Suprapubic skin (tissue), 4 donors: Measurements from ENCODE around the gene GJB5. TPM values are rescaled to one million over a fixed set of nuclear protein-coding genes. Genes with fewer than 3 reads are reported as not detected.
A peak's percentile ranks its signal among the peaks of the same experiment; 100 is the strongest.

ENCODE experiments used
- DNase-seq, 2 donors: peaks; one replicate each; pipeline ENCODE4 v3.0.0-alpha.2; 2019; ENCODE audit warnings: low spot score in 2 of 2
- H3K27ac ChIP-seq: fragments of 200-600 bp; sonication (generic); one replicate; pipeline ENCODE4 v1.5.1; 2019
- H3K27me3 ChIP-seq: fragments of 200-600 bp; sonication (generic); one replicate; pipeline ENCODE4 v1.5.1; 2019
- H3K36me3 ChIP-seq: fragments of 200-600 bp; sonication (generic); one replicate; pipeline ENCODE4 v1.5.1; 2019
- H3K4me1 ChIP-seq: fragments of 200-600 bp; sonication (generic); one replicate; pipeline ENCODE4 v1.5.1; 2019
- H3K4me3 ChIP-seq: fragments of 200-600 bp; sonication (generic); one replicate; pipeline ENCODE4 v1.5.1; 2019; ENCODE audit warnings: mild to moderate bottlenecking
- H3K9me3 ChIP-seq: fragments of 200-600 bp; sonication (generic); one replicate; pipeline ENCODE4 v1.5.1; 2019
- CTCF ChIP-seq, 2 donors: fragments of 200-600 bp in 1 of 2; fragments of 450-650 bp in 1 of 2; sonication (generic) in 1 of 2; IDR thresholded peaks; one replicate each; pipeline ENCODE4 v1.5.1; 2016 to 2019; ENCODE audit warnings: antibody characterized with exemption in 2 of 2, mild to moderate bottlenecking in 1 of 2, moderate library complexity in 1 of 2
- EP300 ChIP-seq: sonication (generic); formaldehyde crosslinking; IDR thresholded peaks from one replicate; pipeline ENCODE4 v1.6.1; 2017; ENCODE audit warnings: antibody characterized with exemption
- POLR2A ChIP-seq, 2 donors: fragments of 450-650 bp; IDR thresholded peaks; one replicate each; pipeline ENCODE4 v1.6.1; 2017; ENCODE audit warnings: antibody characterized with exemption in 2 of 2, mild to moderate bottlenecking in 2 of 2, moderate library complexity in 2 of 2
- POLR2AphosphoS5 ChIP-seq, 3 donors: sonication (generic); formaldehyde crosslinking; IDR thresholded peaks; one replicate each; pipeline ENCODE4 v1.6.1; 2017; ENCODE audit warnings: antibody characterized with exemption in 3 of 3
- WGBS: methylation state at CpG from one replicate; pipeline ENCODE4 v1.1.5; 2018; 5-methylcytosine and 5-hydroxymethylcytosine counted together
- total RNA-seq, 4 donors: library from RNA; depleted of rRNA; stranded (reverse); fragments of >200 nt; gene quantifications; one replicate each; pipeline ENCODE4 v1.1.0, GENCODE V29; 2016

GJB5 gene
- total RNA-seq, 4 donors from 2014 or later = 45.8 to 164 (median 123) TPM

GRCh38 chr1:34790985-34791384 is 36.1 kb downstream of the GJB5 start:
- no peaks in the 10 kb centered on the region for H3K9me3 ChIP-seq
- DNase-seq = no peak
- H3K27ac ChIP-seq = no peak overlapping the region
- H3K36me3 ChIP-seq = peaks cover 4% of the 10 kb centered on the region
- H3K4me3 ChIP-seq = no peak overlapping the region
- peaks cover 27% of the 10 kb centered on the region for H3K4me1 ChIP-seq
- peaks cover 19% of the 10 kb centered on the region for H3K27me3 ChIP-seq
- WGBS = 80% methylated on average over 5 of the region's 6 CpGs
- TF ChIP-seq EP300 = no peak
- no peak for TF ChIP-seq POLR2AphosphoS5 (IDR thresholded peaks at IDR 0.05)
- TF ChIP-seq CTCF (IDR thresholded peaks at IDR 0.05) = no peak
- no peak for TF ChIP-seq POLR2A (IDR thresholded peaks at IDR 0.05)

GRCh38 chr1:34792424-34792823 is 37.6 kb downstream of the GJB5 start:
- no peak overlapping the region for H3K27ac ChIP-seq
- TF ChIP-seq EP300 = no peak
- TF ChIP-seq CTCF (IDR thresholded peaks at IDR 0.05) = no peak
- no peak for TF ChIP-seq POLR2A (IDR thresholded peaks at IDR 0.05)
- no peak for TF ChIP-seq POLR2AphosphoS5 (IDR thresholded peaks at IDR 0.05)
- 58% methylated on average over 10 of the region's 10 CpGs for WGBS
- peak overlapping the region; percentile 48 for H3K4me3 ChIP-seq
- H3K27me3 ChIP-seq = peaks cover 19% of the 10 kb centered on the region
- DNase-seq = no peak
- no peaks in the 10 kb centered on the region for H3K9me3 ChIP-seq
- peaks cover 3% of the 10 kb centered on the region for H3K36me3 ChIP-seq
- H3K4me1 ChIP-seq = peaks cover 17% of the 10 kb centered on the region

GRCh38 chr1:34792868-34793727 is 38.3 kb downstream of the GJB5 start, which contains the start of gene GJA4:
Gene GJA4 (plus strand): TSS chr1:34792999. CDS start chr1:34794214, 1,215 bp downstream.
- H3K4me1 ChIP-seq = peaks cover 15% of the 10 kb centered on the region
- peak within 1 kb of the TSS; percentile 51 for H3K27ac ChIP-seq
- 32% methylated on average over 6 of the region's 45 CpGs for WGBS
- H3K27me3 ChIP-seq = peaks cover 19% of the 10 kb centered on the region
- no peak for DNase-seq
- H3K36me3 ChIP-seq = no peaks in the 10 kb centered on the region
- no peaks in the 10 kb centered on the region for H3K9me3 ChIP-seq
- no peak for TF ChIP-seq CTCF (IDR thresholded peaks at IDR 0.05)
- no peak for TF ChIP-seq POLR2AphosphoS5 (IDR thresholded peaks at IDR 0.05)
- TF ChIP-seq EP300 = no peak
- TF ChIP-seq POLR2A (IDR thresholded peaks at IDR 0.05) = no peak
- H3K4me3 ChIP-seq = peak within 1 kb of the TSS; percentile 48

- peak overlapping the region; percentile 48 for H3K4me3 ChIP-seq
- H3K9me3 ChIP-seq = no peaks in the 10 kb centered on the region
- peaks cover 15% of the 10 kb centered on the region for H3K4me1 ChIP-seq
- 96% methylated on average over 5 of the region's 40 CpGs for WGBS
- TF ChIP-seq POLR2AphosphoS5 (IDR thresholded peaks at IDR 0.05) = no peak
- TF ChIP-seq POLR2A (IDR thresholded peaks at IDR 0.05) = no peak
- TF ChIP-seq CTCF (IDR thresholded peaks at IDR 0.05) = no peak
- no peak for TF ChIP-seq EP300
- H3K27ac ChIP-seq = no peak overlapping the region
- peaks cover 19% of the 10 kb centered on the region for H3K27me3 ChIP-seq
- DNase-seq = no peak
- H3K36me3 ChIP-seq = no peaks in the 10 kb centered on the region
Measured at GRCh38 chr1:34794001-34794789, 39.3 kb downstream of the GJB5 start.

- TF ChIP-seq POLR2A (IDR thresholded peaks at IDR 0.05) (no peak), POLR2AphosphoS5 (IDR thresholded peaks at IDR 0.05) (no peak), EP300 (no peak), CTCF (IDR thresholded peaks at IDR 0.05) (no peak)
- Histone ChIP-seq H3K4me3 (peak overlapping the region; percentile 48), H3K36me3 (no peaks in the 10 kb centered on the region), H3K9me3 (no peaks in the 10 kb centered on the region), H3K27me3 (peaks cover 19% of the 10 kb centered on the region), H3K4me1 (peaks cover 15% of the 10 kb centered on the region), H3K27ac (no peak overlapping the region)
- DNase-seq = no peak
- WGBS = 79% methylated on average over 11 of the region's 12 CpGs
Measured at GRCh38 chr1:34794790-34795180, 39.9 kb downstream of the GJB5 start.
